A673 (cell line): Measurements from ENCODE around the gene RAD23A. TPM values are rescaled to one million over a fixed set of nuclear protein-coding genes. Genes with fewer than 3 reads are reported as not detected.

Source experiments
- BruUV-seq: library from RNA; stranded (reverse); fragments of 400-500 nt; replicated peaks from 2 replicates; lab custom pipeline; 2021; lab: Mats Ljungman, UMichigan
- CTCF ChIA-PET: fragments of 300-600 bp; sonication (Branson Sonifier 250); formaldehyde crosslinking; loops from one replicate; lab custom pipeline; 2022; ENCODE audit warnings: antibody characterized with exemption; lab: Charles Lee
- POLR2A ChIA-PET: fragments of 300-600 bp; sonication (Branson Sonifier 250); formaldehyde crosslinking; loops from one replicate; lab custom pipeline; 2022; ENCODE audit warnings: antibody characterized with exemption; ENCODE audit not compliant: low non-redundant PET; lab: Charles Lee
- DNase-seq: peaks from one replicate; pipeline ENCODE4 v3.0.0-alpha.2; 2015; ENCODE audit warnings: low spot score
- H3K27ac ChIP-seq: fragments of 200-600 bp; sonication (generic); 2 replicates; pipeline ENCODE4 v1.5.1; 2016; ENCODE audit warnings: mixed run types, low read depth, mild to moderate bottlenecking, mixed read lengths, antibody characterized with exemption, low read length; ENCODE audit not compliant: poor library complexity, severe bottlenecking
- H3K27me3 ChIP-seq: fragments of 200-600 bp; sonication (generic); replicated peaks from 2 replicates; pipeline ENCODE4 v1.6.1; 2017; ENCODE audit warnings: mixed run types, low read depth, mild to moderate bottlenecking, mixed read lengths, antibody characterized with exemption, low read length; ENCODE audit not compliant: insufficient read depth, poor library complexity
- H3K36me3 ChIP-seq: fragments of 200-600 bp; sonication (generic); 2 replicates; pipeline ENCODE4 v1.6.1; 2016; ENCODE audit warnings: mixed run types, mild to moderate bottlenecking, mixed read lengths, antibody characterized with exemption, low read length; ENCODE audit not compliant: insufficient read depth, poor library complexity, severe bottlenecking
- H3K4me1 ChIP-seq: fragments of 200-600 bp; sonication (generic); 2 replicates; pipeline ENCODE4 v1.6.1; 2017; ENCODE audit warnings: mixed run types, mild to moderate bottlenecking, mixed read lengths, antibody characterized with exemption, low read length; ENCODE audit not compliant: insufficient read depth, poor library complexity, severe bottlenecking
- H3K4me3 ChIP-seq: fragments of 200-600 bp; sonication (generic); 2 replicates; pipeline ENCODE4 v1.5.1; 2016; ENCODE audit warnings: low read depth, mixed run types, mild to moderate bottlenecking, mixed read lengths, low read length; ENCODE audit not compliant: poor library complexity, severe bottlenecking
- H3K9me3 ChIP-seq: fragments of 200-600 bp; sonication (generic); 2 replicates; pipeline ENCODE4 v1.6.1; 2016; ENCODE audit warnings: mixed run types, low read depth, mild to moderate bottlenecking, mixed read lengths, antibody characterized with exemption, low read length; ENCODE audit not compliant: poor library complexity, severe bottlenecking
- EZH2 ChIP-seq: fragments of 200-600 bp; sonication (generic); IDR thresholded peaks from 2 replicates; pipeline ENCODE4 v1.6.1; 2017; ENCODE audit warnings: borderline replicate concordance, low read depth, mild to moderate bottlenecking, mixed read lengths, antibody characterized with exemption, low read length; ENCODE audit not compliant: poor library complexity, severe bottlenecking
- intact Hi-C: fragments of 100-400 bp; cut with micrococcal nuclease; formaldehyde crosslinking; loops from one replicate; pipeline ENCODE4 v1.10.0; 2022; ENCODE audit not compliant: unreplicated experiment
- total RNA-seq: library from RNA; stranded (reverse); gene quantifications from 2 replicates; pipeline ENCODE4 v1.2.3, GENCODE V29; 2021
- TF ChIP-seq, protein P1 (sequence below): fragments of 300-800, 200-600 bp; sonication (generic); conservative IDR thresholded peaks from 2 replicates; pipeline ENCODE4 v1.5.1; 2017; ENCODE audit warnings: low read depth, mild to moderate bottlenecking, antibody characterized with exemption, low read length, moderate library complexity, mixed read lengths

The RAD23A gene
- total RNA-seq, 1 experiment from 2014 or later, result 183 TPM

DNA sequence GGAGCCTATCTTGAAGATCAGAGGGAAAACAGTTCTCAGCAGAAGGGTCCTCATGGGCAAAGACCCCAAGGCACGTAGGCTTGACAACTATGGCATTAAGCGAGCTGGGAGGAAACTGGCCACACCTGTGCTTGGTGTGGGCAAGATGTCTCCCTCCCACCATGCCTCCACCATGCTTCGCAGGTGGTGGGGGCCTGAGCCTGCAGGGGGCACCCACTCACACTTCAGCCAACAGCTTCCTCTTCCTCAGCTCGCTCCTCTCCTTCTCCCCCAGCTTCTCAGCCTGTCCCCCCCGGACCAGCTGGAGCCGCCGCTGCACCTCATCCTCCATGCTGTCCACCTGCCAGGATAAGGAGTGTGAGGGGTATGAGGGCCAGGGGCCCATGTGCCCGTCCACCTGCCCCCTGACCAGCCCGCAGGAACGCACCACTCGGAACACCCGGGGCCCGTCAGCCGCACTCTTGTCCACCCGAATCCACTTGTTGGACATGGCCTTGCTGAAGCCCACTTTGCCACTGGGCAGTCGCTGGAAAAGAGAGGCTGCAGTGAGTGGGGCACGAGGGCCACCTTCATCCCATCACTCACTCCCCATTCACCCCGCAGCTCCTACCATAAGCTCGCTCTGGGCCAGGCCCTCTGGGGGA is 15.5 kb upstream of the RAD23A start:
- no peak overlapping the region for H3K4me3 ChIP-seq
- CTCF ChIA-PET, result no interaction called here
- DNase-seq, result no peak

DNA sequence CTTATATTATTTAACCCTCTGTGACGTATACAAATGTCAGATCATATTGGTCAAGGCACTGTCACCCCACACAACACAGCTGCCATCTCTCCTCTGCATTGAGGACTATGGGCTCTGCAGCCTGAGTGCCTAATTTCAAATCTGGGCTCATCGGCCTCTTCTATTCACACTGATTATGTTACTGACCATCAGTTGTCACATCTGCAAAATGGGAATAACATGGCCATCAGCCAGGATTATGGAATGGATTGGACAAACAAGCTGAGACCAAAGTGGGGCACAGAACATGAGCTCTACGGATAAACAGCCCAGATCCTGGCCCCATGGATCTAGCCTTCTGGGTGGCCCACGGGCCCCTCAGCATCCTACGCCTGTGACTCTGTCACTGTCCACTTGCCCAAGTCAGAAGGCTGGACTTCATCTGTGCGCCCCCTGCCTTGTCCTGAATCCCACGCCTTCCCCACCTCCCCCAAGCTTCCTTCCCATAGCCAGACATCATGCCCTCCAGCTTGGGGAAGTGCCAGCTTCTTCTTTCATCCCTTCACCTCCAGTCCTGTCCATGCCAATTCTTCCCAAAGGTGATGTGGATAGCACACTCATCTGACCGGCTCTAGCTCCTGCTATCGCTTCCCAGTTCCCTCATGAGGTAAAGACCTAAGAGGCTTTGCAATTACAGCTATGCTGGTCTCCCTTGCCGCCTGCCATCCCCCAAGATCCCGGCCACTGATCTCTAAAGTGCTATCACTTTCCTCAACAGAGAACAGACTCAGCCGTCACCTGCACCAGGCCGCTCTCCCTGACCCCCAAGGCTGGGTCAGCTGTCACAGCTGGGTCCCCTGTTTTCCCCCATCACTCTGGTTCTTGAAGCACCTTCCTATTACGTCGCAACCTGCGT is 13.0 kb upstream of the RAD23A start:
- intact Hi-C loops, result no loop called here
- ChIA-PET POLR2A (interaction anchor here (0.5 kb wide), 1 partner anchor 251 kb away, joined by 4 read pairs; no protein-coding TSS in a partner anchor), CTCF (no interaction called here)
- Histone ChIP-seq H3K9me3 (no peaks in the 10 kb centered on the region), H3K4me3 (peak overlapping the region; percentile 95), H3K27me3 (no peaks in the 10 kb centered on the region), H3K27ac (peak overlapping the region; percentile 84), H3K36me3 (peaks cover 35% of the 10 kb centered on the region), H3K4me1 (peaks cover 16% of the 10 kb centered on the region)
- no peak for DNase-seq
- no TSS peak for BruUV-seq
- TF ChIP-seq EZH2, result no peak
- TF ChIP-seq, protein P1, sequence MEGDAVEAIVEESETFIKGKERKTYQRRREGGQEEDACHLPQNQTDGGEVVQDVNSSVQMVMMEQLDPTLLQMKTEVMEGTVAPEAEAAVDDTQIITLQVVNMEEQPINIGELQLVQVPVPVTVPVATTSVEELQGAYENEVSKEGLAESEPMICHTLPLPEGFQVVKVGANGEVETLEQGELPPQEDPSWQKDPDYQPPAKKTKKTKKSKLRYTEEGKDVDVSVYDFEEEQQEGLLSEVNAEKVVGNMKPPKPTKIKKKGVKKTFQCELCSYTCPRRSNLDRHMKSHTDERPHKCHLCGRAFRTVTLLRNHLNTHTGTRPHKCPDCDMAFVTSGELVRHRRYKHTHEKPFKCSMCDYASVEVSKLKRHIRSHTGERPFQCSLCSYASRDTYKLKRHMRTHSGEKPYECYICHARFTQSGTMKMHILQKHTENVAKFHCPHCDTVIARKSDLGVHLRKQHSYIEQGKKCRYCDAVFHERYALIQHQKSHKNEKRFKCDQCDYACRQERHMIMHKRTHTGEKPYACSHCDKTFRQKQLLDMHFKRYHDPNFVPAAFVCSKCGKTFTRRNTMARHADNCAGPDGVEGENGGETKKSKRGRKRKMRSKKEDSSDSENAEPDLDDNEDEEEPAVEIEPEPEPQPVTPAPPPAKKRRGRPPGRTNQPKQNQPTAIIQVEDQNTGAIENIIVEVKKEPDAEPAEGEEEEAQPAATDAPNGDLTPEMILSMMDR, result no peak

More for the DNA sequence above, 15.5 kb upstream of the RAD23A start:
- no peaks in the 10 kb centered on the region for H3K27me3 ChIP-seq
- no peak overlapping the region for H3K27ac ChIP-seq
- intact Hi-C loops, result no loop called here
- no TSS peak for BruUV-seq
- POLR2A ChIA-PET, result no interaction called here
- TF ChIP-seq, protein P1, result no peak
- TF ChIP-seq EZH2, result no peak
- peaks cover 9% of the 10 kb centered on the region for H3K4me1 ChIP-seq
- H3K36me3 ChIP-seq, result peaks cover 53% of the 10 kb centered on the region
- no peaks in the 10 kb centered on the region for H3K9me3 ChIP-seq

DNA sequence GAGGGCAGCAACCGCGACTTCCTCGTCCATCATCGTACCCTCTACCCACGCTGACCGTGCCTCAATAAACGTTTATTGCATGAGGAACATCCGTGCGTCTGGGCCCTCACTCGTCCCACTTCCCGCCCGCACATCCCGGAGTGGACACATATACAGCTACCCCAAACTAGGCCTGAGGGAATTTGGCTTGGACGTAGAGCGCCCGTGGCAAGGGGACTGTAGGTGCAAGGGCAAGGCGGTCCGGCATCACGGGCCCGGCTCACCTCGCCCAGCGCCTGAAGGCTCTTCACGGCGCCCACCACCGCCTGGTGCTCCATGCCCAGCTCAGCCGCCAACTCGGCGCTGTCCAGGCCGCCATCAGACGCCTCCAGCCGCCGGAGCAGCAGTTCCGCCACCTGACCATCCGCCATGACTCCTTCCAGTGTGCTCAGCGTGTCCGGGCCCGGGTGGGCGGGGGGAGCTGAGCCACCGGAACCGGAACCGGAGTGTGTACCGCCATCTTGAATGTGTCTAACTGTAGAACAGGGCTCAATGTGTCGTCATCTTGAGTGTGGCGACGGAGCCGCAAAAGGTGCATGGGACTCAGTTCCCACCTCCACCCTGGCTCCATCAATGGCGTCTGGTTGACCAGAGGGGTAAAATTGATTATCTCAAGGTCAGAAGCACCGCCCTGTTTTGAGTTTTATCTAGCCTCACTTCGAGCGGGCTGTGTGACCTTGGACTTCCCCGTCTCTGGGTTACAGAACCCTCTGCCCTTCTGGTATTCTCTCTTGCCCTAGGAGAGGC is 12.2 kb upstream of the RAD23A start, which contains the start of gene FARSA:
FARSA (minus strand) TSS at position 425 of the 786 bp plus-strand sequence; CDS start at position 410, 15 bp downstream.
- H3K27me3 ChIP-seq, result no peaks in the 10 kb centered on the region
- peaks cover 29% of the 10 kb centered on the region for H3K36me3 ChIP-seq
- intact Hi-C loops, result no loop called here
- TSS peak; percentile 63 for BruUV-seq
- TF ChIP-seq EZH2, result no peak
- TF ChIP-seq, protein P1, result no peak
- peak within 1 kb of the TSS; percentile 95 for H3K4me3 ChIP-seq
- ChIA-PET POLR2A (interaction anchor here (0.6 kb wide), 2 partner anchors 40 to 142 kb away, joined by 3 to 5 read pairs; partner anchors contain the start of gene JUNB), CTCF (interaction anchor here (0.5 kb wide), 1 partner anchor 19 kb away, joined by 3 read pairs; no protein-coding TSS in a partner anchor)
- DNase-seq, result peak; percentile 95
- peak within 1 kb of the TSS; percentile 84 for H3K27ac ChIP-seq
- H3K4me1 ChIP-seq, result peaks cover 19% of the 10 kb centered on the region
- no peaks in the 10 kb centered on the region for H3K9me3 ChIP-seq
